NCI-H82 (cell line): Measurements from ENCODE around the gene EXOSC1.
"Not testable (repeated sequence)": the region's sequence is repeated elsewhere in the genome, so short reads cannot be mapped to it uniquely, and the experiment has no call there.

Experiments used
- DNase-seq: peaks from one replicate; lab custom pipeline; 2025; lab: John Stamatoyannopoulos, UW

EXOSC1 gene

DNA sequence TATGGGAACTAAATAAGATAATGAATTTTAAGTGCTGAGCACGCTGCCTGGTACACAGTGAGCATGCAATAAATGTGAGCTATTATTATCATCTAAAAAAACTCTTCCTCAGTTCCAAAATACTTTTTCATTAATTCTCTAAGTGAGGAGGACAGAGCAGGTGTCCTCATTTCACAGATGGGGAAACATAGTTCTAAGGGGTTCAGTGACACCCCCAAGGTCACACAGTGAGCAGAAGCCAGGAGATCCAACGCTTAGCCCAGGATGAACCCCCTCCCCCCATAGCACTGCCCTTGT lies 37.9 kb downstream of the EXOSC1 start:
- DNase-seq: no peak

DNA sequence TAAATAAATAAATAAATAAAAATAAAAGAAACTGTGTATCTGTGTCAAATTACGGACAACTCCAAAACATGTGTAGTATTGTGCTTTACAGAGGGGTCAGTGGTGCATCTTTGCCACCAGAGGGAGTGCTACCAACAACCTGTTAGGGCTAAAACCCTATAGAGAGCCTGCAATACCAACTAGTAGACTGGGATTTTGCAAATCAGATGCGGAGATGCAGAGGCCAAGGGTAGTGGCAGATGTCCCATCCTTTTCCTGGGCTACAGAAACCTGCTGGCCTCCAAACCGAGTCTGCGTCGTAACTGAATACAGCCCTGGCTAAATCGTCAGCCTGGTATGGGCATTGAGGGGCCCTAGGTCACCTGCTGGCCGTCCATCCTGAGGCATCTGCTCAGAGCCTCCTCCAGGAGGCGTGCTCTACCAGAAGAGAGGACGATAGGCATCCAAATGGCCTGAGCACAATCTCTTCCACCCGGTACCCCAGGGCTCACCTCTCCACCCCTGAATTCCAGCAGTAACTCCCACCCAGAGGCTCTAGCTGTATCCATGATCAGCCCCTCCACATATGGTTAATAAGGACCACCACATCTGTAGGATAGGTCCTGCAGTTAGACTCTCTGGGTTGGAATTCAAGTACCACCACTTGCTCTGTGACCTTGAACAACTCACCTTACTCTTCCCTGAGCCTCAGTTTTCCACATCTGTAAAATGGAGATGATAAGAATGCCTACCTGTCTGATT lies 38.4 kb downstream of the EXOSC1 start:
- DNase-seq: peak; percentile 93

DNA sequence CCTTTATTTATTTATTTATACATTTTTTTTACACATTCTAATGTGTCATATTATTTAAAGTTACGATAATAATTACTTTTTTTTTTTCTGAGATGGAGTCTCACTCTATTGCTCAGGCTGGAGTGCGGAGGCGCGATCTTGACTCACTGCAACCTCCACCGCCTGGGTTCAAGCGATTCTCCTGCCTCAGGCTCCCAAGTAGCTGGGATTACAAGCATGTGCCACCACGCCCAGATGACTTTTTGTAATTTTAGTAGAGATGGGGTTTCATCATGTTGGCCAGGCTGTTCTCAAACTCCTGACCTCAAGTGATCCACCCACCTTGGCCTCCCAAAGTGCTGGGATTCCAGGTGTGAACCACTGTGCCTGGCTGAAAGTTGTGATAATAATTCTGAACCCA lies 39.3 kb downstream of the EXOSC1 start:
- not testable (repeated sequence) for DNase-seq

DNA sequence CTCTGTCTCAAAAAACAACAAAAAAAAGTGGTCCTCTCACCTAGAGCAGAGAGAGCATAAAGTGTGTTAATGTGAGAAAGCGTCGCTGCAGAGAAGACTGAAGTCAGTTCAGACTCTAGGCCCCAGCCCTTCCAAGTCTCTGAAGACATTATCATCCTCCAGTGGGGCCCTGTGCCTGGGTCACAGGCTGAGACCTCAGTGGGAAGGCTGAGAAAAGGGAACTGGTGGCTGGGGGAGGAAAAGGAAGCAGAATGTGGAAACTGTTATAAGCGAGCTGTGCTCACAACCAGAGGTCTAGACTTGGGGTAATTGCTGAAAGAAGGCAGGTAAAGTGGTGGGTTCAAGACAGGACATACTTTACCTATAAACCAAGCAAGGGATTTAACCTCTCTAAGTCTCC lies 39.7 kb downstream of the EXOSC1 start:
- no peak for DNase-seq

DNA sequence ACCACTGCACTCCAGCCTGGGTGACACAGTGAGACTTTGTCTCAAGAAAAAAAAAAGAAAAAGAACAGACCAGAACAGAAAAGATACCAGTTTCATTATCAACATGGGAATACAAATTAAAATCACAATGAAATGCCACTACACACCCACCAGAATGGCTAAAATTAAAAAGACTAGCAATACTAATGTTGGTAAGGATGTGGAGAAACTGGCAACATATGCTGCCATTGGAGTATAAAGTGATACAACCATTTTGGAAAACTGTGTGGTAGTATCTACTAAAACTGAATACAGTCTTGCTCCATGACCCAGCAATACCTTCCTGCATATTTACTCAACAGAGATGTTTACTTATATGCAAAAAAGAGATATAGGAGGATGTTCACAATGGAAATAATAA lies 41.8 kb downstream of the EXOSC1 start:
- no peak for DNase-seq

DNA sequence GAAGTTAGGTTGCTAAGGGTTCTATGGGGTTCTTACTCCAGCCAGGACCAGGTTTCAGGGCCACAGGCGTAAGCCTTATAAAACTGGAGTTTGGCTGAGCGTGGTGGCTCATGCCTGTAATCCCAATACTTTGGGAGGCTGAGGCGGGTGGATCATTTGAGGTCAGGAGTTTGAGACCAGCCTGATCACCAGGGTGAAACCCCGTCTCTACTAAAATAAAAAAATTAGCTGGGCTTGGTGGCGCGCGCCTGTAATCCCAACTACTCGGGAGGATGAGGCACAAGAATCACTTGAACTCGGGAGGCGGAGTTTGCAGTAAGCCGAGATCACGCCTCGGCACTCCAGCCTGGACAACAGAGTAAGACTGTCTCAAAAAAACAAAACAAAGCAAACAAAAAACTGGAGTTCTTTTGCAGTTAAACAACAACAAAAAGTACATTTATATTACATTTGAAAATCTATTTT lies 44.3 kb downstream of the EXOSC1 start:
- no peak for DNase-seq

DNA sequence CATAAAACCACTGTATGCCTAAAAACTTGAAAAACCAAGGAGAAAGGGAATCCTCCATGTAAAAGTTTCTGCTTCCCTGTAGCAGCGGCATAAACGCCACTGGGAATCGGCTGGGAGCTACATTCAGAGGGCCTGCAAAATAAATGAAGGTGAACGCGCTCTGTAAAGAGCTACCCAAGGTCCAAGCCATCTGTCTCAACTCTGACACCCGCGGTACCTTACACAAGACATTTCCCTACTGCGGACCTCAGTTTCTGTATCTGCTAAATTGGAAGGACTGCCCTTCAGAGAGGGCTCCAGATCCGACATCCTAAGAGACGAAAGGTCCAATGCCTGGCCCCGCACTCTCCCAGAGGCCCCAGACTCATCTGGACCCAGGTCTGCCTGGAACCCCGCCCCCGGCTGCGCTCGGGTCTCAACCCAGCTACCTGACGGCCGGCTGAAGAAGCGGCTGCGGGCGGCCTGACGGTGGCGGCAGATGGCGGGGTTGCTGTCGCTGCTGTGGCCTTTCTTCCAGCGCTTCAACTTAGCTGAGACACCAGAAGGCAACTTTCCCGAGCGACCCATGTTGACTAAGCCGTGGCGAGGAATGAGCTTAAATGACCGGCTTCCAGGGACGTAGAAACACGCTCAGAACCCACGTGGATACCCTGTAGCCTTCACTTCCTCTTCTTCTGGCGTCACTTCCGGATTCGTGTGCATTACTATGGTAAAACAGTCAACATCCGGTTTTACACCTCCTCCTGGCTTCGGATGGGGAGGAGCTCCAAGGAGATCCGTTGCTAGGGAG lies 44.9 kb downstream of the EXOSC1 start, which contains the start of gene RRP12:
Gene RRP12 (minus strand): TSS at position 676 of the 790 bp plus-strand sequence. CDS start 109 bp downstream, at position 567.
- DNase-seq: peak; percentile 99

DNA sequence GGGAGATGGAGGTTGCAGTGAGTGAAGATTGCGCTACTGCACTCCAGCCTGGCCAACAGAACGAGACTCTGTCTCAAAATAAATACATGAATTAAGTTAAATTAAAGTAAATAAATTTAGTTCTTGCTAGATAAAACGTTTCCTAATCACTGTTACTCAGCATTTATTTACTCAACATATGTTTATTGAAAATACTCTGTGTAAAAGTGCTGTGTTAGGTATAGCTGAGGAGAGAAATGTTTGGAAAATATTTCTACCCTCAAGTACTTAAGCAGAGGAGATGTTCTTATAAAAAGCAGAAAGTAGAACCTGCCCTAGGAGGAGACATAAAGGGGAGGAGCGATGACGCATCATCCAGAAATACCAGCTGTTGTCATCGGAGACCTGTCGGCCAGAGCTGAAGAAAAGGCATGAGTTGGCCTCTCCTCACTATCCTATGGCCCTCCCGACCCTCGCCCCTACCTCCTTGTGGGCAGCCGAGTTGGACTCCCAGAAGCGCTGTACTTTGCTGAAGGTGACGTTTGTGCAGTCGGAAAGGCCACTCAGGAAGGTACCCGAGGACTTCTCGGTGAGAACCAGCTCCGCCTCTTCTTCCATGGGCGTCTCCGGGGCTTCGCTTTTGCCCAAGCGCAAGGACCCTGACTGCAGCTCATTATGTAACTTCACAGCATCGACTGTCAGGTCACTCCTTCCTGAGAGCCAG lies 45.8 kb downstream of the EXOSC1 start:
- peak; percentile 63 for DNase-seq

DNA sequence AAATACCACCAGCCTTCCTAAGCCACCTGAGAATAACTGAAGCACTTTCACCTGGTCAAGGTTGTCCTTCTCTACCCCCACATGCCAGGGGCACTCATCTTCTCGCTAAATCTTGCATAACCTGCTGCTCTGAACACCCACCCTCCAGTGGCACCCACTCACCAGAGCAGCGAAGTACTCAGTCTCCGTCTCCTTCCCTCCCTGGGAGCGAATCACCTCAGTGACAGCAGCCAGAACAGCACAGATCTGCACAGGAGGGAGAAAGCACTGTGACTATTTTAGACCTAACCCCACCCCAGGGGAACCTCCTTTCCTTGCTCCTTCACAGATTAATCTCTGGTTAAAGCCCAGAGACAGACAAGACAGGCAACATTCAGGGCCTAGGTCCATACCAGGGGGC lies 49.8 kb downstream of the EXOSC1 start:
- no peak for DNase-seq

DNA sequence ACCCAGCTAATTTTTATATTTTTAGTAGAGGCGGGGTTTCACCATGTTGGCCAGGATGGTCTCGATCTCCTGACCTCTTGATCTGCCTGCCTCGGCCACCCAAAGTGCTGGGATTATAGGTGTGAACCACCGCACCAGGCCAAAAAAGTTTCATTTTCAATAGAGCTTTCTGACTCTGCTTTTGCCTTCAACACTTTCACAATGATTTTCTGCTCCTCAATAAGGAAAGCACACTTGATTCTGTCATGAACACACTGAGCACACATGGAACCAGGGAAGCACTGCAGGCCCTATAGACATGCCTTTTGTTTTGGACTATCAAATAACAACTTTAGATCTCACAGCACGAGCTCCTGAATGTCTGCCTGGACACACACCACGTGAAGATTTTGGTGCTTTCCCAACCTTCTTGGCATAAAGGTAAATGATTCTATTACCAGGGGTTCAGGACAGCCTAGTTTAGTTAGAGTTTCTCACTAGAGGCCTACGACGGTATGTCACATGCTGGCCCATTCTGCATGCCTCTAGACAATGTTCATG lies 52.7 kb downstream of the EXOSC1 start:
- DNase-seq: no peak

DNA sequence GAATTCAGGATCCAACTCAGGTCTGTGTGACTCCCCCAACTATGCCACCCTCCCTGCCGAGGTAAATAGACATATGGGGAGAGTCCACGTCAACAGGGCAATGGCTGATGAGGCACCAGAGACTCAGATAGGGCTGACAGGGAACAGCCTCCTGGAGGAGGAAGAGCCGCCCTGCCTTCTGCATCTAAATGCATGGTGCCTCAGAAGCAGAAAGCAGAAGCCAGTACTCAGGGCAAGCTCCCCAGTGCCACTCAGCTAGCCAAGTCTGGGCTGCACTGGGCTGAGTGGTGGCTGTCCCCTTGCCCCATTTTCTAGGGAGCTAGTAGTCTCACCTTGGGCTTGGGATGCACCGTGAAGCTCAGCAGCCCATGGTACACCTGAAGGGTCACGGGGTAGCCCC lies 55.7 kb downstream of the EXOSC1 start:
- no peak for DNase-seq

DNA sequence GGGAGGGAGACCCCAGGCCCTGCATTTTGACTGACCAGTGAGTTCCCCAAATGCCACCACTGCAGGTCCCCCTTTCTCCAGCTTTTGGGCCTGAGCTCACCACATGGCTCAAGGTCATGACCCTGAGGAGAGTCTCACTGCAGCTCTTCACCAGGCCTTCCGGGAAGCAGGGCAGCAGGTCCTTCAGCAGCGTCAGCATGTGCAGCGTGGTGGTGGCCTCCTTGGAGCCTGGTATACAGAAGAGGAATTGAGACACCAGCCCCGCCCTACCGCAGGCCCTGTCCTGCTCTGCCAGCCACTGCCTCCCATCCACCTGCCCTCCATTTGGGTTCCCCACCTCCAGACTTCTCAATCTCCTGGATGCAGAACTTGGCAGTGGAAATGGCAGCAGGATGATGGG lies 57.7 kb downstream of the EXOSC1 start:
- DNase-seq: no peak
